Panc1 (cell line): Measurements from ENCODE around the gene NAA25. TPM values are rescaled to one million over a fixed set of nuclear protein-coding genes. Genes with fewer than 3 reads are reported as not detected.
A peak's percentile ranks its signal among the peaks of the same experiment; 100 is the strongest.

ENCODE experiments used
- ATAC-seq: fragments of 200-7000 bp; cut with Tn5 transposase; 2 replicates; pipeline ENCODE4 v1.9.1; 2020; ENCODE audit warnings: mild to moderate bottlenecking, moderate library complexity
- BruUV-seq: library from RNA; stranded (reverse); fragments of 400-500 nt; replicated peaks from 2 replicates; lab custom pipeline; 2021; lab: Mats Ljungman, UMichigan
- CTCF ChIA-PET: fragments of 300-600 bp; sonication (Branson Sonifier 250); formaldehyde crosslinking; loops from one replicate; lab custom pipeline; 2022; ENCODE audit warnings: antibody characterized with exemption; lab: Charles Lee
- POLR2A ChIA-PET: fragments of 300-600 bp; sonication (Branson Sonifier 250); formaldehyde crosslinking; loops from one replicate; lab custom pipeline; 2022; ENCODE audit warnings: antibody characterized with exemption; lab: Charles Lee
- DNase-seq: peaks from one replicate; pipeline ENCODE4 v3.0.0-alpha.2; 2010; ENCODE audit warnings: low read depth, low spot score
- H3K27ac ChIP-seq: 2 replicates; pipeline ENCODE4 v1.5.1; 2011; ENCODE audit warnings: mild to moderate bottlenecking, low read length, inconsistent platforms
- H3K27me3 ChIP-seq: fragments of 200-500 bp; sonication (Bioruptor generic); 2 replicates; pipeline ENCODE4 v1.6.0; 2014; ENCODE audit warnings: low read length, inconsistent platforms; ENCODE audit not compliant: control insufficient read depth, insufficient read depth
- H3K36me3 ChIP-seq: fragments of 200-500 bp; sonication (Bioruptor generic); 2 replicates; pipeline ENCODE4 v1.5.1; 2014; ENCODE audit warnings: inconsistent platforms, mild to moderate bottlenecking, low read length, moderate library complexity; ENCODE audit not compliant: control insufficient read depth, insufficient read depth
- H3K4me1 ChIP-seq: 2 replicates; pipeline ENCODE4 v1.5.1; 2011; ENCODE audit warnings: inconsistent platforms, mild to moderate bottlenecking, low read length, moderate library complexity; ENCODE audit not compliant: control insufficient read depth, insufficient read depth
- H3K4me3 ChIP-seq, 2 experiments: 2 replicates each; pipeline ENCODE4 v1.5.1; 2011 to 2012; ENCODE audit warnings: low read depth in 2 of 2, low read length in 2 of 2, mild to moderate bottlenecking in 2 of 2, inconsistent platforms in 1 of 2, moderate library complexity in 1 of 2
- H3K9me3 ChIP-seq: fragments of 200-500 bp; sonication (Bioruptor generic); 2 replicates; pipeline ENCODE4 v1.5.1; 2014; ENCODE audit warnings: low read depth, mild to moderate bottlenecking, inconsistent platforms, low read length, moderate library complexity; ENCODE audit not compliant: control insufficient read depth, insufficient read depth
- POLR2AphosphoS5 ChIP-seq: IDR thresholded peaks from 2 replicates; pipeline ENCODE4 v1.6.1; 2012; ENCODE audit warnings: mild to moderate bottlenecking, low read depth, low read length, moderate library complexity
- SIN3A ChIP-seq: IDR thresholded peaks from 2 replicates; pipeline ENCODE4 v1.6.1; 2012; ENCODE audit warnings: low read depth, mild to moderate bottlenecking, low read length, moderate library complexity, borderline replicate concordance; ENCODE audit not compliant: insufficient read depth
- TCF7L2 ChIP-seq: IDR thresholded peaks from 2 replicates; pipeline ENCODE4 v1.6.1; 2011; ENCODE audit warnings: mild to moderate bottlenecking, low read depth, low read length, inconsistent platforms
- in situ Hi-C: cut with HindIII; loops from 2 replicates; pipeline ENCODE4 v1.10.0; 2016; ENCODE audit warnings: low sequenced_read_pairs, low pct_unique_long_range_greater_than_20kb
- intact Hi-C: fragments of 100-400 bp; cut with micrococcal nuclease; formaldehyde crosslinking; loops from one replicate; pipeline ENCODE4 v1.10.0; 2022; ENCODE audit not compliant: unreplicated experiment
- total RNA-seq: library from RNA; stranded (reverse); gene quantifications from one replicate; pipeline ENCODE4 v1.2.1, GENCODE V29; 2021; ENCODE audit not compliant: unreplicated experiment
- TF ChIP-seq, protein P1 (sequence below): fragments of 450-650 bp; IDR thresholded peaks from 2 replicates; pipeline ENCODE4 v1.5.1; 2017; ENCODE audit warnings: mild to moderate bottlenecking
- TF ChIP-seq, protein P2 (sequence below), 2 experiments: IDR thresholded peaks; 2 replicates each; pipeline ENCODE4 v1.6.1; 2011 to 2012; ENCODE audit warnings: low read depth in 2 of 2, control low read depth in 1 of 2, low read length in 1 of 2, mild to moderate bottlenecking in 1 of 2, moderate library complexity in 1 of 2; ENCODE audit not compliant: insufficient read depth in 1 of 2

NAA25 gene
- total RNA-seq, 1 experiment from 2014 or later, result 32.2 TPM

DNA sequence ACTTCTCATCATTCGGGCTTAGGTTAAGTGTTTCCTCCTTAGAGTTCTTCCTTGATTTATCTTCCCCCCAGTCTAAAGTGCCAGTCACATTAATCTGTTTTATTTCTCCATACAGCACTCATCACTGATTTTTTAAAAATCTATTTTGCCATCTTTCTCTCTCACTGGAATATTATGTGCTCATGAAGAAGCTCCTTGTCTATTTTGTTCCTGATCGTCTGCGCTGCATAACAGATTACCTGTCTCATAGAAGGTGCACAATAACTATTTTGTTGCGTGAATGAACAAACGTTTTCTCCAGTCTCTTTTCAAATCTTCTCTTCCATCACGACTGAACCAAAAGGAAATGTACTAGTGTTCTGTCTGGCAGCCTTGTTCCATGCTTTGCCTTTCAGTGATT is 92.6 kb downstream of the NAA25 start:
- POLR2A ChIA-PET, result no interaction called here
- CTCF ChIA-PET, result no interaction called here
- in situ Hi-C loops, result no loop called here
- no peak for ATAC-seq
- peaks cover 18% of the 10 kb centered on the region for H3K4me1 ChIP-seq
- H3K4me3 ChIP-seq, result no peak overlapping the region
- peaks cover 3% of the 10 kb centered on the region; the same call in 1 of the 2 replicates for H3K36me3 ChIP-seq
- no peaks in the 10 kb centered on the region for H3K9me3 ChIP-seq
- DNase-seq, result no peak
- no TSS peak for BruUV-seq
- intact Hi-C loops, result loop anchor here (5.0 kb wide), 1 partner anchor 69 kb away; no protein-coding TSS in a partner anchor
- H3K27ac ChIP-seq, result no peak overlapping the region
- H3K27me3 ChIP-seq, result no peaks in the 10 kb centered on the region
- TF ChIP-seq, protein P1, sequence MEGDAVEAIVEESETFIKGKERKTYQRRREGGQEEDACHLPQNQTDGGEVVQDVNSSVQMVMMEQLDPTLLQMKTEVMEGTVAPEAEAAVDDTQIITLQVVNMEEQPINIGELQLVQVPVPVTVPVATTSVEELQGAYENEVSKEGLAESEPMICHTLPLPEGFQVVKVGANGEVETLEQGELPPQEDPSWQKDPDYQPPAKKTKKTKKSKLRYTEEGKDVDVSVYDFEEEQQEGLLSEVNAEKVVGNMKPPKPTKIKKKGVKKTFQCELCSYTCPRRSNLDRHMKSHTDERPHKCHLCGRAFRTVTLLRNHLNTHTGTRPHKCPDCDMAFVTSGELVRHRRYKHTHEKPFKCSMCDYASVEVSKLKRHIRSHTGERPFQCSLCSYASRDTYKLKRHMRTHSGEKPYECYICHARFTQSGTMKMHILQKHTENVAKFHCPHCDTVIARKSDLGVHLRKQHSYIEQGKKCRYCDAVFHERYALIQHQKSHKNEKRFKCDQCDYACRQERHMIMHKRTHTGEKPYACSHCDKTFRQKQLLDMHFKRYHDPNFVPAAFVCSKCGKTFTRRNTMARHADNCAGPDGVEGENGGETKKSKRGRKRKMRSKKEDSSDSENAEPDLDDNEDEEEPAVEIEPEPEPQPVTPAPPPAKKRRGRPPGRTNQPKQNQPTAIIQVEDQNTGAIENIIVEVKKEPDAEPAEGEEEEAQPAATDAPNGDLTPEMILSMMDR, result no peak
- TF ChIP-seq POLR2AphosphoS5 (no peak), TCF7L2 (no peak), SIN3A (no peak)
- TF ChIP-seq, protein P2, sequence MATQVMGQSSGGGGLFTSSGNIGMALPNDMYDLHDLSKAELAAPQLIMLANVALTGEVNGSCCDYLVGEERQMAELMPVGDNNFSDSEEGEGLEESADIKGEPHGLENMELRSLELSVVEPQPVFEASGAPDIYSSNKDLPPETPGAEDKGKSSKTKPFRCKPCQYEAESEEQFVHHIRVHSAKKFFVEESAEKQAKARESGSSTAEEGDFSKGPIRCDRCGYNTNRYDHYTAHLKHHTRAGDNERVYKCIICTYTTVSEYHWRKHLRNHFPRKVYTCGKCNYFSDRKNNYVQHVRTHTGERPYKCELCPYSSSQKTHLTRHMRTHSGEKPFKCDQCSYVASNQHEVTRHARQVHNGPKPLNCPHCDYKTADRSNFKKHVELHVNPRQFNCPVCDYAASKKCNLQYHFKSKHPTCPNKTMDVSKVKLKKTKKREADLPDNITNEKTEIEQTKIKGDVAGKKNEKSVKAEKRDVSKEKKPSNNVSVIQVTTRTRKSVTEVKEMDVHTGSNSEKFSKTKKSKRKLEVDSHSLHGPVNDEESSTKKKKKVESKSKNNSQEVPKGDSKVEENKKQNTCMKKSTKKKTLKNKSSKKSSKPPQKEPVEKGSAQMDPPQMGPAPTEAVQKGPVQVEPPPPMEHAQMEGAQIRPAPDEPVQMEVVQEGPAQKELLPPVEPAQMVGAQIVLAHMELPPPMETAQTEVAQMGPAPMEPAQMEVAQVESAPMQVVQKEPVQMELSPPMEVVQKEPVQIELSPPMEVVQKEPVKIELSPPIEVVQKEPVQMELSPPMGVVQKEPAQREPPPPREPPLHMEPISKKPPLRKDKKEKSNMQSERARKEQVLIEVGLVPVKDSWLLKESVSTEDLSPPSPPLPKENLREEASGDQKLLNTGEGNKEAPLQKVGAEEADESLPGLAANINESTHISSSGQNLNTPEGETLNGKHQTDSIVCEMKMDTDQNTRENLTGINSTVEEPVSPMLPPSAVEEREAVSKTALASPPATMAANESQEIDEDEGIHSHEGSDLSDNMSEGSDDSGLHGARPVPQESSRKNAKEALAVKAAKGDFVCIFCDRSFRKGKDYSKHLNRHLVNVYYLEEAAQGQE (IDR thresholded peaks at IDR 0.05; ENCODE audit: insufficient read depth in 1 of 2, low read depth in 2 of 2, low read length in 1 of 2), result no peak

DNA sequence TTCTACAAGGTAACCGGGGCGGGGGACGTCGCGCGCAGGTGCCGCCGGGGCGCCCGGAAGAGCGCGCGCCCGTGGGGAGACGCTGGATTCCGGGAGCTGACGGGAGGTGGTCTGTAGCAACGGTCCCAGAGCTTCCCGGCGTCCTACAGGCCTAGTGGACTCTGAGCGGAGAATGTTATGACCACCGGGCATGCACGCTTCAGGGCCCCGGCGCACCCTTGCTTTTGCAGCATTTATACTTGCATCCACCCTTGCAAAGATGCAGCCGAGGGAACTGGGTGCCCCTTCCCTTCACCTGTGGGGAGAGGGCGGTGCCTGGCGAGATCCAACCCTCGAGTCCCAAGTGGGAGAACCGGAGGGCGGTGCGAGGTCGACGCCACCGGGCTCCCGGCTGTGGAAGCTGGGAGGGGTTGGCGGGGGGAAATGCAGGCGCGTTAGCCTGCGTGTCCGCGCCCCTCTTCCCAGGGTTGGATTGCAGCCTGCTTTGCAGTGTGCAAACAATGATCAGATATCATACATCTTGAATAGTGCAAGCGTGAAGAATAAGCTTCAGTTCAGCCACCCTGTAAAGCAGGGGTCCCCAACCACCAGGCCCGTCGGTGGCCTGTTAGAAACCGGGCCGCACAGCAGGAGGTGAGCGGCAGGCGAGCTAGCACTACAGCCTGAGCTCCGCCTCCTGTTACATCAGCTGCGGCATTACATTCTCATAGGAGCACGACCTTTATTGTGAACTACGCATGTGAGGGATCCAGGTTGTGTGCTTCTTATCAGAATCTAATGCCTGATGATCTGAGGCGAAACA is 94.8 kb downstream of the NAA25 start:
- ChIA-PET CTCF (interaction anchor here (0.8 to 1.0 kb wide), 3 partner anchors 69 to 116 kb away, joined by 3 to 9 read pairs (median 5); no protein-coding TSS in a partner anchor), POLR2A (interaction anchor here (0.5 to 0.6 kb wide), 3 partner anchors 69 to 172 kb away, joined by 3 to 5 read pairs (median 3); partner anchors contain the start of gene MAPKAPK5)
- H3K27me3 ChIP-seq, result no peaks in the 10 kb centered on the region
- ATAC-seq, result peak; percentile 71
- H3K4me1 ChIP-seq, result peaks cover 14% of the 10 kb centered on the region
- in situ Hi-C loops, result no loop called here
- intact Hi-C loops, result no loop called here
- H3K9me3 ChIP-seq, result no peaks in the 10 kb centered on the region
- H3K36me3 ChIP-seq, result peaks cover 3% of the 10 kb centered on the region; the same call in 1 of the 2 replicates
- BruUV-seq, result no TSS peak
- peak overlapping the region; percentile 92 for H3K27ac ChIP-seq
- no peak for DNase-seq
- TF ChIP-seq, protein P2 (IDR thresholded peaks at IDR 0.05; ENCODE audit: insufficient read depth in 1 of 2, low read depth in 2 of 2, low read length in 1 of 2), result no peak
- TF ChIP-seq SIN3A, result peak; percentile 59; the same call in 1 of the 2 replicates
- TF ChIP-seq, protein P1, result peak; percentile 16; the same call in 1 of the 2 replicates
- peak; percentile 71 for TF ChIP-seq POLR2AphosphoS5
- TF ChIP-seq TCF7L2, result 0 out of 2 replicates have a peak, but pooled peaks have one; percentile 15
- H3K4me3 ChIP-seq, result peak overlapping the region; percentile 89
